Spleen (tissue), 7 donors: ENCODE measurements around the gene MRPL50.

Experiments
- CTCF ChIP-seq, 11 experiments: fragments of 200-600 bp in 7 of 11; fragments of 450-650 bp in 4 of 11; sonication (generic) in 4 of 11; IDR thresholded peaks in 8 of 11; conservative IDR thresholded peaks in 3 of 11; 1 replicate in 7 of 11; 2 replicates in 4 of 11; pipeline versions ENCODE4 v1.4.0 to v1.8.0; 2016 to 2021; ENCODE audit warnings: antibody characterized with exemption in 11 of 11, inconsistent platforms in 4 of 11, mild to moderate bottlenecking in 1 of 11
- POLR2A ChIP-seq, 3 donors: fragments of 450-650 bp; IDR thresholded peaks; one replicate each; pipeline ENCODE4 v1.5.1; 2017; ENCODE audit warnings: antibody characterized with exemption in 3 of 3, mild to moderate bottlenecking in 1 of 3
- donor health status: DM: no; HTN: no; CAD: no; lungs with moderate emphysema.
- donor health status: DM: no; HTN: no; CAD: no.
- donor health status: DM: no; HTN: no; CAD: no.

DNA sequence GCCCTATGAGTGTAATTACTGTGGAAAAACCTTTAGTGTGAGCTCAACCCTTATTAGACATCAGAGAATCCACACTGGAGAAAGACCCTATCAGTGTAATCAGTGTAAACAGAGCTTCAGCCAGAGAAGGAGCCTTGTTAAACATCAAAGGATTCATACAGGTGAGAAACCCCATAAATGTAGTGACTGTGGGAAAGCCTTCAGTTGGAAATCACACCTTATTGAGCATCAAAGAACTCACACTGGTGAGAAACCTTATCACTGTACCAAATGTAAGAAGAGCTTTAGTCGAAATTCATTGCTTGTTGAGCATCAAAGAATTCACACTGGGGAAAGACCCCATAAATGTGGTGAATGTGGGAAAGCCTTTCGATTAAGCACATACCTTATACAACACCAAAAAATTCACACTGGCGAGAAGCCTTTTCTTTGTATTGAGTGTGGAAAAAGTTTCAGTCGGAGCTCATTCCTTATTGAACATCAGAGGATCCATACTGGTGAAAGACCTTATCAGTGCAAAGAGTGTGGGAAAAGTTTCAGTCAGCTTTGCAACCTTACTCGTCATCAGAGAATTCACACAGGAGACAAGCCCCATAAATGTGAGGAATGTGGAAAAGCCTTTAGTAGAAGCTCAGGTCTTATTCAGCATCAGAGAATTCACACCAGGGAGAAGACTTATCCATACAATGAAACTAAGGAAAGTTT is 10.1 kb upstream of the MRPL50 start:
- no peak for TF ChIP-seq POLR2A (IDR thresholded peaks at IDR 0.05)
- no peak for TF ChIP-seq CTCF (IDR thresholded peaks at IDR 0.05 in 8 of 11, conservative IDR thresholded peaks at IDR 0.05 in 3 of 11)
